Caco-2 (cell line): ENCODE measurements around the gene UFD1. TPM values are rescaled to one million over a fixed set of nuclear protein-coding genes. Genes with fewer than 3 reads are reported as not detected.

Experiments used
- BruUV-seq: library from RNA; stranded (reverse); fragments of 400-500 nt; replicated peaks from 2 replicates; lab custom pipeline; 2021; lab: Mats Ljungman, UMichigan
- CTCF ChIA-PET: fragments of 300-600 bp; sonication (Branson Sonifier 250); formaldehyde crosslinking; loops from one replicate; lab custom pipeline; 2022; ENCODE audit warnings: antibody characterized with exemption; lab: Charles Lee
- POLR2A ChIA-PET: fragments of 300-600 bp; sonication (Branson Sonifier 250); formaldehyde crosslinking; loops from one replicate; lab custom pipeline; 2022; ENCODE audit warnings: antibody characterized with exemption; lab: Charles Lee
- DNase-seq, 2 experiments: peaks; one replicate each; pipeline versions ENCODE4 v3.0.0 to v3.0.0-alpha.2; 2020 to 2022
- H3K27me3 ChIP-seq: replicated peaks from 2 replicates; pipeline ENCODE4 v1.6.0; 2011; ENCODE audit warnings: low read length; ENCODE audit not compliant: control insufficient read depth, insufficient read depth
- H3K36me3 ChIP-seq: 2 replicates; pipeline ENCODE4 v1.5.1; 2011; ENCODE audit warnings: low read length; ENCODE audit not compliant: control insufficient read depth, insufficient read depth
- H3K4me1 ChIP-seq: fragments of 250-450 bp; sonication (Bioruptor Pico); 2 replicates; pipeline ENCODE4 v1.5.1; 2020; ENCODE audit warnings: mild to moderate bottlenecking
- H3K4me3 ChIP-seq: 2 replicates; pipeline ENCODE4 v1.5.1; 2011; ENCODE audit warnings: low read depth, mild to moderate bottlenecking, control low read depth, low read length
- H3K9me3 ChIP-seq: fragments of 250-450 bp; sonication (Bioruptor Pico); 2 replicates; pipeline ENCODE4 v1.5.1; 2020; ENCODE audit warnings: mild to moderate bottlenecking, moderate library complexity
- H3K27ac Mint-ChIP-seq: one replicate; pipeline ENCODE4 v1.8.0; 2022; ENCODE audit warnings: mixed read lengths; ENCODE audit not compliant: unreplicated experiment
- H3K27me3 Mint-ChIP-seq: one replicate; pipeline ENCODE4 v1.8.0; 2022; ENCODE audit warnings: mixed read lengths; ENCODE audit not compliant: insufficient read depth, unreplicated experiment
- H3K36me3 Mint-ChIP-seq: one replicate; pipeline ENCODE4 v1.8.0; 2022; ENCODE audit warnings: mild to moderate bottlenecking, mixed read lengths; ENCODE audit not compliant: insufficient read depth, unreplicated experiment
- H3K4me1 Mint-ChIP-seq: one replicate; pipeline ENCODE4 v1.8.0; 2022; ENCODE audit warnings: low read depth, mixed read lengths; ENCODE audit not compliant: unreplicated experiment
- H3K4me3 Mint-ChIP-seq: one replicate; pipeline ENCODE4 v1.8.0; 2022; ENCODE audit warnings: mild to moderate bottlenecking, moderate library complexity, mixed read lengths; ENCODE audit not compliant: unreplicated experiment
- H3K9me3 Mint-ChIP-seq: one replicate; pipeline ENCODE4 v1.8.0; 2022; ENCODE audit warnings: mixed read lengths; ENCODE audit not compliant: unreplicated experiment
- CTCF ChIP-seq, 2 experiments: fragments of 200-600 bp in 1 of 2; IDR thresholded peaks; 1 replicate in 1 of 2; 2 replicates in 1 of 2; pipeline versions ENCODE4 v1.5.1 to v1.8.0; 2011 to 2022; ENCODE audit warnings: antibody characterized with exemption in 1 of 2, control low read depth in 1 of 2, inconsistent platforms in 1 of 2, low read depth in 1 of 2, low read length in 1 of 2, mild to moderate bottlenecking in 1 of 2, moderate library complexity in 1 of 2; ENCODE audit not compliant: insufficient read depth in 1 of 2, severe bottlenecking in 1 of 2, unreplicated experiment in 1 of 2
- intact Hi-C: fragments of 100-400 bp; cut with micrococcal nuclease; formaldehyde crosslinking; loops from one replicate; pipeline ENCODE4 v1.10.0; 2022; ENCODE audit not compliant: unreplicated experiment
- total RNA-seq: library from RNA; stranded (reverse); gene quantifications from 2 replicates; pipeline ENCODE4 v1.2.3, GENCODE V29; 2022

Gene UFD1
- total RNA-seq, 1 experiment from 2014 or later = 102 TPM

- ChIA-PET CTCF (interaction anchor here (1.5 to 2.3 kb wide), 2 partner anchors 151 to 178 kb away, joined by 5 to 11 read pairs; no protein-coding TSS in a partner anchor), POLR2A (no interaction called here)
- peak overlapping the region; percentile 84 for H3K4me3 ChIP-seq
- H3K27ac Mint-ChIP-seq = peak overlapping the region; percentile 100
- intact Hi-C loops = loop anchor here (2.0 to 10.0 kb wide), 3 partner anchors 45 to 301 kb away; partner anchors contain the start of genes MRPL40 and SLC25A1
- DNase-seq = no peak
- peaks cover 6% of the 10 kb centered on the region; the same call in 1 of the 2 replicates for H3K4me1 ChIP-seq
- no peak for TF ChIP-seq CTCF (IDR thresholded peaks at IDR 0.05; ENCODE audit: insufficient read depth in 1 of 2, low read depth in 1 of 2, low read length in 1 of 2, severe bottlenecking in 1 of 2, unreplicated experiment in 1 of 2)
- H3K36me3 Mint-ChIP-seq = peaks cover 48% of the 10 kb centered on the region
- H3K27me3 ChIP-seq = no peaks in the 10 kb centered on the region
- no peaks in the 10 kb centered on the region for H3K27me3 Mint-ChIP-seq
- H3K9me3 Mint-ChIP-seq = no peaks in the 10 kb centered on the region
- no TSS peak for BruUV-seq
- peaks cover 23% of the 10 kb centered on the region for H3K4me1 Mint-ChIP-seq
- H3K4me3 Mint-ChIP-seq = peak overlapping the region; percentile 95
- no peaks in the 10 kb centered on the region for H3K9me3 ChIP-seq
- no peaks in the 10 kb centered on the region; the same call in 1 of the 2 replicates for H3K36me3 ChIP-seq
These were observed 720 bp downstream of the UFD1 start for GRCh38 chr22:19478045-19478900.

DNA sequence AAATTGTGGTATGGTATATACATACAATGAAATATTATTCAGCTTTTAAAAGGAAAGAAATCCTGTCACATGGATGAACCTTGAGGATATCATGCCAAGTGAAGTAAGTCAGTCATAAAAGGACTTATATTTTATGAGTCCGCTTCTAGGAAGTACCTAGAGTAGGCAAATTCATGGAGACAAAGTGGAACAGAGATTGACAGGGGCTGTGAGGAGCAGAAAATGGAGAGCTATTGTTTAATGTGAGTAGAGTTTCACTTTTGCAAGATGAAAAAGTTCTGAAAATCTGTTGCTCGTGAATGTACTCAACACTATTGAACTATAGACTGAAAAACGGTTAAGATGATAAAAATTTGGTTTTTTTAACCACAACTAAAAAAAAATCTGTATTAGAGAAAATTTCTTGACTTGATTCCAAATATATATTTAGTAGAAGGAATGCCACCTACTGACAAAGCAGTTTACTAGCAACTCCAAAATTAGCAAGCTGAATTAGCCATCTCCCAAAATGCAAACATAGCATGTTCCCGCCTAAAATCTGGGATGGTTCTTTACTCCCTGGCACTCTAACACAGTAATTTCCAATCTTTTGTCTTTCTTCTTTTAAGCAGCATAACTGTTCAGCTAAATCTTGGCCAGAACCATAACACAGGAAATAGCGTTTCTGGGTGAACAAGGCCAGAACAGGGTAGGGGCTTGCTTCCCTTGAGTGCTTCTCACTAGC is 1.5 kb downstream of the UFD1 start:
- Mint-ChIP-seq H3K4me3 (peak overlapping the region; percentile 95), H3K36me3 (peaks cover 45% of the 10 kb centered on the region), H3K27me3 (no peaks in the 10 kb centered on the region), H3K9me3 (no peaks in the 10 kb centered on the region), H3K27ac (peak overlapping the region; percentile 100), H3K4me1 (peaks cover 23% of the 10 kb centered on the region)
- DNase-seq = no peak
- ChIA-PET POLR2A (no interaction called here), CTCF (interaction anchor here (1.5 to 2.3 kb wide), 2 partner anchors 152 to 178 kb away, joined by 5 to 11 read pairs; no protein-coding TSS in a partner anchor)
- H3K4me3 ChIP-seq = peak overlapping the region; percentile 84
- intact Hi-C loops = loop anchor here (2.0 to 10.0 kb wide), 3 partner anchors 45 to 300 kb away; partner anchors contain the start of genes MRPL40 and SLC25A1
- TF ChIP-seq CTCF (IDR thresholded peaks at IDR 0.05; ENCODE audit: insufficient read depth in 1 of 2, low read depth in 1 of 2, low read length in 1 of 2, severe bottlenecking in 1 of 2, unreplicated experiment in 1 of 2) = no peak
- TSS peak; percentile 34 for BruUV-seq
- no peaks in the 10 kb centered on the region; the same call in 1 of the 2 replicates for H3K36me3 ChIP-seq
- H3K4me1 ChIP-seq = peaks cover 6% of the 10 kb centered on the region; the same call in 1 of the 2 replicates
- H3K9me3 ChIP-seq = no peaks in the 10 kb centered on the region
- H3K27me3 ChIP-seq = no peaks in the 10 kb centered on the region

DNA sequence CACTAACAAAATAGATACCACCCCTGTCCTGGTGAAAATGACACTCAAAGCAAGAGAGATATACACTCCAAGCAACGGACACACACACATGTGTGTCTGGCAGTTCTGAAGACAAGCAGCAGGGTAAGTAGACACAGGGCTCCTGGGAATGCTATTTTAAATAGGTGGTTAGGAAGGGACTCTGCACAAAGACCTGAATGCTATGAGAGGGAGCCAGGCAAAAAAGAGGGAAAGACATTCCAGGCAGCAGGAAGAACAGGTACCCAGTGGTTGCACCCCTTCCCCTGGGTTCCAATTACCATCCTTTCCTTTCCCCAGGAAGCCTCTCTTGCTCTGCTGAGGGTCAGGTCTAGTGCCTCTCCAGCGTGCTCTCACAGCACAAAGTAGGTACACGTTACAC is 3.0 kb downstream of the UFD1 start:
- intact Hi-C loops = loop anchor here (5.0 to 10.0 kb wide), 2 partner anchors 159 to 299 kb away; partner anchors contain the start of gene SLC25A1

More for the DNA sequence above, 3.0 kb downstream of the UFD1 start:
- no peaks in the 10 kb centered on the region for H3K9me3 ChIP-seq
- Mint-ChIP-seq H3K27me3 (no peaks in the 10 kb centered on the region), H3K4me1 (peaks cover 23% of the 10 kb centered on the region), H3K27ac (no peak overlapping the region), H3K9me3 (no peaks in the 10 kb centered on the region), H3K4me3 (no peak overlapping the region), H3K36me3 (peaks cover 54% of the 10 kb centered on the region)
- ChIA-PET POLR2A (no interaction called here), CTCF (no interaction called here)
- no peak overlapping the region for H3K4me3 ChIP-seq
- no peak for DNase-seq
- H3K4me1 ChIP-seq = peaks cover 5% of the 10 kb centered on the region; the same call in 1 of the 2 replicates
- no peaks in the 10 kb centered on the region; the same call in none of the 2 replicates for H3K36me3 ChIP-seq
- H3K27me3 ChIP-seq = no peaks in the 10 kb centered on the region
- TF ChIP-seq CTCF (IDR thresholded peaks at IDR 0.05; ENCODE audit: insufficient read depth in 1 of 2, low read depth in 1 of 2, low read length in 1 of 2, severe bottlenecking in 1 of 2, unreplicated experiment in 1 of 2) = no peak
- no TSS peak for BruUV-seq
